Smooth muscle cell (in vitro differentiated cells): ENCODE results near the gene LCP2. TPM values are rescaled to one million over a fixed set of nuclear protein-coding genes. Genes with fewer than 3 reads are reported as not detected.

Source experiments
- DNase-seq: peaks from one replicate; lab custom pipeline; 2025; ENCODE audit not compliant: unreplicated experiment; lab: John Stamatoyannopoulos, UW
- H2AFZ ChIP-seq: fragments of 200-600 bp; sonication (generic); 2 replicates; pipeline ENCODE4 v1.6.0; 2016; ENCODE audit warnings: antibody characterized with exemption, low read depth, mild to moderate bottlenecking
- H3F3A ChIP-seq: fragments of 200-600 bp; sonication (generic); 2 replicates; pipeline ENCODE4 v1.6.0; 2017; ENCODE audit warnings: antibody characterized with exemption, low read depth
- H3K27ac ChIP-seq: fragments of 200-600 bp; sonication (generic); 2 replicates; pipeline ENCODE4 v1.5.1; 2016; ENCODE audit warnings: low read depth, mild to moderate bottlenecking
- H3K27me3 ChIP-seq: fragments of 200-600 bp; sonication (generic); 2 replicates; pipeline ENCODE4 v1.6.1; 2016; ENCODE audit warnings: low read depth, mild to moderate bottlenecking
- H3K36me3 ChIP-seq: fragments of 200-600 bp; sonication (generic); 2 replicates; pipeline ENCODE4 v1.5.1; 2016; ENCODE audit warnings: low read depth
- H3K4me1 ChIP-seq: fragments of 200-600 bp; sonication (generic); 2 replicates; pipeline ENCODE4 v1.5.1; 2016; ENCODE audit warnings: low read depth
- H3K4me2 ChIP-seq: fragments of 200-600 bp; sonication (generic); 2 replicates; pipeline ENCODE4 v1.6.0; 2016; ENCODE audit warnings: mild to moderate bottlenecking
- H3K4me3 ChIP-seq: fragments of 200-600 bp; sonication (generic); 2 replicates; pipeline ENCODE4 v1.5.1; 2016; ENCODE audit warnings: mild to moderate bottlenecking
- H3K79me2 ChIP-seq: fragments of 200-600 bp; sonication (generic); 2 replicates; pipeline ENCODE4 v1.6.0; 2016; ENCODE audit warnings: low read depth, mild to moderate bottlenecking
- H3K9ac ChIP-seq: fragments of 200-600 bp; sonication (generic); 2 replicates; pipeline ENCODE4 v1.6.0; 2016; ENCODE audit warnings: low read depth
- H3K9me3 ChIP-seq: fragments of 200-600 bp; sonication (generic); replicated peaks from 2 replicates; pipeline ENCODE4 v1.5.1; 2016; ENCODE audit warnings: low read depth
- H4K20me1 ChIP-seq: fragments of 200-600 bp; sonication (generic); 2 replicates; pipeline ENCODE4 v1.6.0; 2016; ENCODE audit warnings: low read depth
- WGBS: methylation state at CpG from one replicate; pipeline ENCODE4 v1.1.7; 2016; ENCODE audit warnings: low lambda C conversion rate; 5-methylcytosine and 5-hydroxymethylcytosine counted together
- polyA plus RNA-seq: library from polyadenylated mRNA; unstranded; fragments of >200 nt; fragmentation: Nextera tagmentation; extraction: Ambion mirVana; gene quantifications from 2 replicates; pipeline ENCODE4 v1.2.1, GENCODE V29; 2016
- total RNA-seq: library from RNA; depleted of rRNA; stranded (reverse); fragments of >200 nt; gene quantifications from 2 replicates; pipeline ENCODE4 v1.2.3, GENCODE V29; 2014
- TF ChIP-seq, protein P1 (sequence below): fragments of 200-600 bp; sonication (generic); IDR thresholded peaks from 2 replicates; pipeline ENCODE4 v1.5.1; 2017; ENCODE audit warnings: borderline replicate concordance, mild to moderate bottlenecking, antibody characterized with exemption; ENCODE audit not compliant: insufficient read depth, poor library complexity, severe bottlenecking

LCP2 gene
- total and polyA plus RNA-seq, 2 experiments from 2014 or later: 0.45 to 2.7 TPM

DNA sequence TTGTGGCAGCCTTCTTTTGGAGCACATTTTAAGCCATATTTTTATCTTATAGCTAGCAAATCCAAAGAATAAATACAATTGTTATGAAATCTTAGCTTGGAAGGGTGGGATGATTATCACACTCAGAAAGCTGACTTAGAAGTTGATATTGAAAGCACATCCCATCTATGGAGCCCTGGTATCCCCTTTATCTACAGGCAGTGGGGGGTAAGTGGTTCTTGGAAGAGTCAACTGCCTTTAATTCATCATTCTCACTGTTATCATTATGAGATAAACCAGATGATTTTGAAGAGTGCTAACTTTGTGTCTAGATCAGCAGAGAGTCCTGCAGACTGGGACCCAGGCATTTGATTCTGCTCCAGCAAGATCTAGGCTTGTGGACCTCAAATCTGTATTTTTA is 3.0 kb downstream of the LCP2 start:
- no peak overlapping the region for H2AFZ ChIP-seq
- no peak overlapping the region for H3K4me2 ChIP-seq
- no peak for DNase-seq
- H3F3A ChIP-seq: no peaks in the 10 kb centered on the region
- H3K27ac ChIP-seq: no peak overlapping the region
- H3K9me3 ChIP-seq: no peaks in the 10 kb centered on the region
- no peak overlapping the region for H3K4me3 ChIP-seq
- TF ChIP-seq, protein P1, sequence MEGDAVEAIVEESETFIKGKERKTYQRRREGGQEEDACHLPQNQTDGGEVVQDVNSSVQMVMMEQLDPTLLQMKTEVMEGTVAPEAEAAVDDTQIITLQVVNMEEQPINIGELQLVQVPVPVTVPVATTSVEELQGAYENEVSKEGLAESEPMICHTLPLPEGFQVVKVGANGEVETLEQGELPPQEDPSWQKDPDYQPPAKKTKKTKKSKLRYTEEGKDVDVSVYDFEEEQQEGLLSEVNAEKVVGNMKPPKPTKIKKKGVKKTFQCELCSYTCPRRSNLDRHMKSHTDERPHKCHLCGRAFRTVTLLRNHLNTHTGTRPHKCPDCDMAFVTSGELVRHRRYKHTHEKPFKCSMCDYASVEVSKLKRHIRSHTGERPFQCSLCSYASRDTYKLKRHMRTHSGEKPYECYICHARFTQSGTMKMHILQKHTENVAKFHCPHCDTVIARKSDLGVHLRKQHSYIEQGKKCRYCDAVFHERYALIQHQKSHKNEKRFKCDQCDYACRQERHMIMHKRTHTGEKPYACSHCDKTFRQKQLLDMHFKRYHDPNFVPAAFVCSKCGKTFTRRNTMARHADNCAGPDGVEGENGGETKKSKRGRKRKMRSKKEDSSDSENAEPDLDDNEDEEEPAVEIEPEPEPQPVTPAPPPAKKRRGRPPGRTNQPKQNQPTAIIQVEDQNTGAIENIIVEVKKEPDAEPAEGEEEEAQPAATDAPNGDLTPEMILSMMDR: no peak
- H3K36me3 ChIP-seq: no peaks in the 10 kb centered on the region
- no peaks in the 10 kb centered on the region for H4K20me1 ChIP-seq
- no peaks in the 10 kb centered on the region for H3K27me3 ChIP-seq
- no peaks in the 10 kb centered on the region for H3K79me2 ChIP-seq
- H3K9ac ChIP-seq: no peak overlapping the region
- no peaks in the 10 kb centered on the region for H3K4me1 ChIP-seq

DNA sequence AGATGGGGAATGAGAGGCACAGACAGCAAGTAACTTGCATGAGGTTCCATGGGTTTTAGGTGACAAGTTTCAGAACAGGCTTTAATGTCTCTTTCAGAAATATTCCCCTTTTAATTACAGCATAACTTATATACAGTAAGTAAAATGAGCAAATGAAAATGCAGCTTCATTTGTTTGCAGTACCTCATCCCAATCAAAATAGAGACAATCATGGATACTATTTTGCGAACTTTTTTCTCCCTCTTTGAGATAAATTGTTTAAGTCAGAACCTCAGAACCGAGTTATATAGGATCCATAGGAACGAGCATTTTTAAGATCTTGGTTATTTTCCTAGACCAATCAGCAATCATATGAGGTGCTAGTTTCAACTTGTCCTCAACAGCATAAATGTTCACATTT is 3.5 kb downstream of the LCP2 start:
- H3K27ac ChIP-seq: no peak overlapping the region
- H3K79me2 ChIP-seq: no peaks in the 10 kb centered on the region
- no peaks in the 10 kb centered on the region for H3K9me3 ChIP-seq

DNA sequence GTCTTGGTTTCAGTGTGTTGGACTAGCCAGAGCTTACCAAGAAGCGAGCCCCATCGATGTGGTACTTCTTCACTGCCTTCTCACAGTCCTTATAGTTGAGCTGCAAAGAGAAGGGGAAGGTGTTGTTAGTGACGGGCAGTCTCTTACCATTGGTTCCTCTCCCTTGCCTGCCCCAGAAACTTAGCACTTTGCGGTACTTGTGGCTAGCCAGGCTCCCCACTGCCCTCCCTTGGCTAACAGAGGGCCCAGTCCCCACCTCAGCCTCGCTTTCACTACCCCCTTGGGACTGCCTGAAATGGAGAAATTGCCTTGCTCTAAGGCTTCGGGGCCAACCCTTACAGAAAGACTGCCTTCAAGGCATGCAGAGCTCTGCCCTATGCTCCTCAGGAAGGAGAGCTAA is 4.3 kb downstream of the LCP2 start:
- no peaks in the 10 kb centered on the region for H3K4me1 ChIP-seq
- no peaks in the 10 kb centered on the region for H3K9me3 ChIP-seq
- H3K9ac ChIP-seq: no peak overlapping the region
- no peak overlapping the region for H3K4me2 ChIP-seq
- no peaks in the 10 kb centered on the region for H3K27me3 ChIP-seq
- H4K20me1 ChIP-seq: no peaks in the 10 kb centered on the region
- H3K36me3 ChIP-seq: no peaks in the 10 kb centered on the region
- no peak for DNase-seq
- no peak overlapping the region for H2AFZ ChIP-seq
- WGBS: 86% methylated on average over 6 of the region's 6 CpGs
- no peak overlapping the region for H3K4me3 ChIP-seq
- H3F3A ChIP-seq: no peaks in the 10 kb centered on the region
- no peak overlapping the region for H3K27ac ChIP-seq
- no peaks in the 10 kb centered on the region for H3K79me2 ChIP-seq
- TF ChIP-seq, protein P1: no peak

More for the DNA sequence above, 3.5 kb downstream of the LCP2 start:
- Histone ChIP-seq H3K4me3 (no peak overlapping the region), H3K36me3 (no peaks in the 10 kb centered on the region), H3K9ac (no peak overlapping the region), H3K4me1 (no peaks in the 10 kb centered on the region), H3K4me2 (no peak overlapping the region), H4K20me1 (no peaks in the 10 kb centered on the region), H2AFZ (no peak overlapping the region), H3F3A (no peaks in the 10 kb centered on the region), H3K27me3 (no peaks in the 10 kb centered on the region)
- TF ChIP-seq, protein P1: no peak
- no peak for DNase-seq
- WGBS: 97% methylated on average over 3 of the region's 3 CpGs
